NCI-H524 treated with DMSO at 0.1 percent for 48 hours (cell line): ENCODE measurements around the gene SPC25.
"Not testable (repeated sequence)": the region's sequence is repeated elsewhere in the genome, so short reads cannot be mapped to it uniquely, and the experiment has no call there.

Experiments used
- DNase-seq: peaks from one replicate; lab custom pipeline; 2025; lab: John Stamatoyannopoulos, UW

The SPC25 gene

GRCh38 chr2:168903888-168904287 is 13.7 kb upstream of the SPC25 start:
- DNase-seq = no peak

DNA sequence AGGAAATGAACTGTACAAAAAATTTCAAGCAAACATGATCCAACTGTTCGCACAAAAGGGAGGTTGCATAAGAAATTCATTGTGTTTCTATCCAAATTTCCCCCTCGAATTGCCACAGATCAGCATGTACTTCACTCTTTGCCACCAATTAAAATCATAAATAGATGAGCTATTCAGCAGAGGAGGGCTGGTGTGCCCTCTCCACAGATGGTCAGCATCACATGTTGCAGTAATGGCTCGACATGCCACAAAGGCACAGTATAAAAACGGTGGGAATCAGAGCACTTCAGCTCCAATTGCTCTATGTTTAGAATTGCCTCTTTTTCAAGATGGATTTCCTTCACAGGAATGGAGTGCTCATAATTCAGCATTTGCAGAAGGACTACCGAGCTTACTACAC is 10.8 kb upstream of the SPC25 start, which contains the start of gene G6PC2:
Gene G6PC2, plus strand, starts transcription at position 289 of the 400 bp plus-strand sequence. Its CDS starts 41 bp downstream, at position 330.
- DNase-seq = no peak

DNA sequence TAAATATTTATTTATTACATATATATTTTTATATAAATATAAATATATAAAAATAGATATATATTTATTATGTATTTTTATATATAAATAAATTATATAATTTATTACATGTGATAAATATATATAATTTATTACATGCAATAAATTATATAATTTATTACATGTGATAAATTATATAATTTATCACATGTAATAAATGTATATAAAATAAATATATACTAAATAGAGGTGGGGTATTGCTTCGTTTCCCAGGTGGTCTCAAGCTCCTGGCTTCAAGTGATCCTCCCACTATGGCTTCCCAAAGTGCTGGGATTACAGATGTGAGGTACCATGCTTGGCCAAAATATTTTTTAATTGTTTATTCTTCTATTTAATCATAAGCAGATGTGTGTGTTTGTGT is 7.2 kb upstream of the SPC25 start:
- no peak for DNase-seq

GRCh38 chr2:168896783-168897182 is 6.6 kb upstream of the SPC25 start:
- no peak for DNase-seq

- DNase-seq = no peak
These were observed 5.5 kb upstream of the SPC25 start for GRCh38 chr2:168895771-168896170.

- DNase-seq = no peak
These were observed 4.5 kb upstream of the SPC25 start for GRCh38 chr2:168894720-168895119.

DNA sequence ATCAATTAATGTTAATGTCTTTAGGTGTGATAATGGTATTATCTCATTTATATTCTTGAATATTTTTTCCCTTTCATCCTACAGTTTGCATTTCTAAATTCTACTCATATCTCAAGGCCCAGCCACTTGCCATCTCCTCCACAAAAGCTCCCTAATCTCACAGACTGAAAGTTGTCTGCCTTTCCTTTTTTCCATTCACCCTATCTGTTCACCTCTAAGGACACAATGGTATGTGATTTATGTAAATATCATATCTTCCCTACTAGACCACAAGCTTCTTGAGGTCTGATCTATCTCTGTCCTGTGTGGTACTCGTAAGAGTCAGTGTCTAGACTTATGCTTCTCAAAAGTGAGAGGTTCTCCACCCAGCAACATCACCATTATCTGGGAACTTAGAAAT is 3.9 kb upstream of the SPC25 start:
- DNase-seq = no peak

GRCh38 chr2:168892327-168892726 is 2.1 kb upstream of the SPC25 start:
- no peak for DNase-seq

GRCh38 chr2:168889635-168890005 is 610 bp downstream of the SPC25 start:
- DNase-seq = no peak

- DNase-seq = no peak
These were observed 5.3 kb downstream of the SPC25 start for GRCh38 chr2:168884975-168885374.

GRCh38 chr2:168882163-168882562 is 8.1 kb downstream of the SPC25 start:
- DNase-seq = not testable (repeated sequence)

DNA sequence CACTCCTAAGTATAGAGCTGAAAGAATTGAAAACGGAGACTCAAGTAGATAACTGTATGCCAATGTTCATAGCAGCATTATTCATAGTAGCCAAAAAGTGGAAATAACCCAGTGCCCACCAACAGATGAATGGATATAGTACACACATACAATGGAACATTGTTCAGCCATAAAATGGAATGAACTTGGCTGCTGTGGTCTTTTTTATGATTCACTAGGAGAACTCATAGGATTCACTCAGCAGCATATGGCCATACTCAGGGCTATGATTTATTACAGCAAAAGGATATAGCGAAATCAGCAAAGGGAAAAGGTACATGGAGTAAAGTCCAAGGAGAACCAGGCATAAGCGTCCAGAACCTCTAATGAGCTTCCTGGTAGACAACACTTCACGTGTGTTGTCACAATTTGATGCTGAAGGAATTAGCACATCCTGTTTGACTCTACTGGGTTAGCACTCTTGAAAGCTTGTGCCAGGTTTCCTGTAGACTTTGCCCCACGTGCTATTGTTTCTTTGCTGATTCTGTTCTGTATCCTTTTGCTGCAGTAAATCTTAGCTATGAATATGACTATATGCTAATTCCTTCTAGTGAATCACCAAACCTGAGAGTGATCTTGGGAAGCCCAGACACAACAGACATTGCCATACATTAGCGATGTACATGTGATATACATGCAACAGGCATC is 15.7 kb downstream of the SPC25 start:
- no peak for DNase-seq

- DNase-seq = not testable (repeated sequence)
These were observed 19.4 kb downstream of the SPC25 start for GRCh38 chr2:168870824-168871223.

- not testable (repeated sequence) for DNase-seq
These were observed 19.9 kb downstream of the SPC25 start for GRCh38 chr2:168870369-168870768.

DNA sequence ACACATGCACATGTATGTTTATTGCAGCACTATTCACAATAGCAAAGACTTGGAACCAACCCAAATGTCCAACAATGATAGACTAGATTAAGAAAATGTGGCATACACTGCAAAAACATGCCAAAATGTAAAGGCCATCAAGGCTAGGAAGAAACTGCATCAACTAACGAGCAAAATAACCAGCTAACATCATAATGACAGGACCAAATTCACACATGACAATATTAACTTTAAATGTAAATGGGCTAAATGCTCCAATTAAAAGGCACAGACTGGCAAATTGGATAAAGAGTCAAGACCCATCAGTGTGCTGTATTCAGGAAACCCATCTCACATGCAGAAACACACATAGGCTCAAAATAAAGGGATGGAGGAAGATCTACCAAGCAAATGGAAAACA is 23.1 kb downstream of the SPC25 start:
- DNase-seq = not testable (repeated sequence)

DNA sequence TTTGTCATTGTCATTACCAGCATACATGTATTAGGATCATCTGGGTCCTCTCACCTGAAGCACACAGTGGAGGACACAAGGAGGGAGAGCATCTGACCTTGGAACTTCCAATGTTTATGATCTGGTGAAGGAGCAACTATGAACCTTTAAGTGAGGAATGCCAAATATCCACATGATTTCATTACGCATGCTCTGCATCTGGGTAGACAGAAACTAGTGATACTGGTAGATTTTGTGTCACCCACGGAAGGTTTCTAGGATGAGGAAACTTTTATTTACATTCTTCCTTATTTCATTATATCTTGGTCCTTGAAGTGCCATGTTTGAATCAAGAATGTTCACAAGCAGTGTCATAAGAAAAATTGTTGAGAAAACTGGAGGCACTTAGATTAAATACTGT is 32.1 kb downstream of the SPC25 start:
- no peak for DNase-seq

DNA sequence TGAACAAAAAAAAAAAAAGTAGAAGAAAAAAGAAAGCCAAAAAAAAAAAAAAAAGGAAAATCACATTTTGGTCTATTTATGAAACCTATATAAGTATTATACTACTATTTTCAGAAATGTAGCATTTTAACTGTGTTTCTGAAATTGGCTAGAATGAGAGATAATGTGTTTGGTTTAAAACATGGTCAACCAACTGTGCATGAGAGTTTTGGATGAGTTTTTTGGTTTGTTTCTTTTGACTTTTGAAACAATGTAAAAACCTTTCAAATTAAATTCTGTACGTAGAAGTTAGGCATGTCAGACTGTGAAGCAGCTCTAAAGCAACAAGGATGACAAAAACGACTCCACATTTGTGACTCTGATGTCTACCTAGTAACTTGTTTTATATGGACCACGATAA is 34.6 kb downstream of the SPC25 start:
- DNase-seq = no peak

DNA sequence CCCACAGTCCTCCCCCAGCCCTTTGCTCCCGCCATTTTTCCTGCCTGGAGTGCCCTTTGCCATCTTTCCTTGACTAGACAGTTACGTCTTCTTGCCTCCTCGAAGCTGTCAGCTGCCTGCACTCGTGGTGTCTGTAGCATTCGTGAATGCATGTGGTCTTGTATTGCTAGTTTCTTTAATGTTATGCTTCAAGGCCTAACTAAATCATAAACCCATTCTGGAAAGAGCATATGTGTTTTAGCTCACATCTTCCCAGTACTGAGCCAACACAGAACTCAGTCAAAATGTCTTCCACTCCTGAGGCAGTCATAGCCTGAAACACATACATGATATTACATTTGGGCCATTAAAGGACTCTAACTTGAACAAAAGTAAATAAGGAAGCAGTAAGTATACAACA is 35.6 kb downstream of the SPC25 start:
- DNase-seq = no peak

- DNase-seq = no peak
These were observed 36.8 kb downstream of the SPC25 start for GRCh38 chr2:168853471-168853870.

- no peak for DNase-seq
These were observed 37.7 kb downstream of the SPC25 start for GRCh38 chr2:168852481-168852880.

DNA sequence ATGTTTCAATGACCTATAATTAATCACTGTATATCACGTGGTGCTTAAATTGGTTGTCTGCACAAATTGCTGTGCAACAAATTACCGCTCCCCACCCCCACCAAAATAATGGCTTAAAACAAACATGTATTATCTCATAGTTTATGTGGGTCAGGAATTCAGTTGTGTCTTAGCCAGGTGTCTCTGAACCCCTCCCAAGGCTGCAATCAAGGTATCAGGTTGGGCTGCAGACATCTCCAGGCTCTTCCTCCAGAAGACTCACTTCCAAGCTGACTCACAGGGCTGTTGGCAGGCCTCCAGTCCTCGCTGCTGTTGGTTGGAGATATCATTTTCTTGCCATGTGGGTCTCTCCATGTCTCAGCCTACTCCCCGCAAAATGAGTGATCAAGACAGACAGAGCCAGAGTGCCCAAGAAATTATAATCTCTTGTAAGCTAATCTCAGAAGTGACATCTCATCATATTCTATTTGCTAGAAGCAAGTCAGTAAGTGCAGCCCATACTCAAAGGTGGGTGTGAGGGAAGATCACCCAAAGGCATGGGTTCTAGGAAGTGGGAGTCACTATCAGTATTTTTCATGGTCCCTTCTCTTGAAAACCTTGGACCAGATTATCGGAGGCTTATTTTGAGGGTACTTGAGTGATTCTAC is 38.4 kb downstream of the SPC25 start:
- DNase-seq = no peak

GRCh38 chr2:168850846-168851245 is 39.4 kb downstream of the SPC25 start:
- no peak for DNase-seq

- DNase-seq = no peak
These were observed 40.6 kb downstream of the SPC25 start for GRCh38 chr2:168849610-168850009.

GRCh38 chr2:168848225-168848624 is 42.0 kb downstream of the SPC25 start:
- peak; percentile 94 for DNase-seq
